SK-N-MC (cell line): ENCODE measurements around the gene RFX2.

Experiments
- EZH2 ChIP-seq: fragments of 200-600 bp; sonication (generic); IDR thresholded peaks from one replicate; pipeline ENCODE4 v1.6.1; 2017; ENCODE audit warnings: antibody characterized with exemption
- FOXP2 ChIP-seq: optimal IDR thresholded peaks from 2 replicates; pipeline ENCODE3; 2011; ENCODE audit warnings: mild to moderate bottlenecking, moderate library complexity; ENCODE audit not compliant: insufficient read depth; ENCODE audit errors: extremely low read length, control extremely low read depth
- POLR2AphosphoS5 ChIP-seq: IDR thresholded peaks from 2 replicates; pipeline ENCODE4 v1.6.1; 2012; ENCODE audit warnings: mild to moderate bottlenecking, low read depth, low read length, borderline replicate concordance

GRCh38 chr19:5994405-5995165 lies 115.7 kb downstream of the RFX2 start:
- no peak for TF ChIP-seq POLR2AphosphoS5
- TF ChIP-seq EZH2, result no peak
- no peak for TF ChIP-seq FOXP2
